Neural cell (in vitro differentiated cells): ENCODE results near the gene IRF1. TPM values are rescaled to one million over a fixed set of nuclear protein-coding genes. Genes with fewer than 3 reads are reported as not detected.

Experiments used
- H2AFZ ChIP-seq: fragments of 200-600, 300-800 bp; sonication (generic), shearing (Covaris generic); 2 replicates; pipeline ENCODE4 v1.6.0; 2014; ENCODE audit warnings: low read depth, mild to moderate bottlenecking, antibody characterized with exemption, low read length, moderate library complexity
- H3F3A ChIP-seq: fragments of 200-600 bp; shearing (Covaris generic); 2 replicates; pipeline ENCODE4 v1.6.1; 2016; ENCODE audit warnings: mild to moderate bottlenecking, moderate library complexity, mixed read lengths, antibody characterized with exemption, low read length; ENCODE audit not compliant: insufficient read depth, poor library complexity, severe bottlenecking
- H3K27ac ChIP-seq: fragments of 200-600, 300-800 bp; sonication (generic), shearing (Covaris generic); 2 replicates; pipeline ENCODE4 v1.5.1; 2014; ENCODE audit warnings: mild to moderate bottlenecking, low read length, moderate library complexity
- H3K27me3 ChIP-seq: fragments of 300-800, 200-600 bp; sonication (generic), shearing (Covaris generic); 2 replicates; pipeline ENCODE4 v1.6.0; 2014; ENCODE audit warnings: mild to moderate bottlenecking, low read depth, low read length, moderate library complexity; ENCODE audit not compliant: insufficient read depth
- H3K36me3 ChIP-seq: fragments of 300-800, 200-600 bp; sonication (generic), shearing (Covaris generic); 2 replicates; pipeline ENCODE4 v1.5.1; 2014; ENCODE audit warnings: mild to moderate bottlenecking, antibody characterized with exemption, low read length, moderate library complexity; ENCODE audit not compliant: insufficient read depth
- H3K4me2 ChIP-seq: fragments of 300-800, 200-600 bp; sonication (generic), shearing (Covaris generic); 2 replicates; pipeline ENCODE4 v1.6.0; 2014; ENCODE audit warnings: mild to moderate bottlenecking, low read length
- H3K4me3 ChIP-seq: fragments of 300-800, 200-600 bp; sonication (generic), shearing (Covaris generic); 2 replicates; pipeline ENCODE4 v1.5.1; 2014; ENCODE audit warnings: mild to moderate bottlenecking, low read length, moderate library complexity
- H3K79me2 ChIP-seq: fragments of 200-600 bp; shearing (Covaris generic); replicated peaks from 2 replicates; pipeline ENCODE4 v1.6.0; 2014; ENCODE audit warnings: mild to moderate bottlenecking, low read length, moderate library complexity; ENCODE audit not compliant: insufficient read depth
- H3K9ac ChIP-seq: fragments of 300-800, 200-600 bp; sonication (generic), shearing (Covaris generic); 2 replicates; pipeline ENCODE4 v1.6.1; 2016; ENCODE audit warnings: mild to moderate bottlenecking, low read length, mixed read lengths
- H3K9me2 ChIP-seq: fragments of 200-600 bp; shearing (Covaris generic); 2 replicates; pipeline ENCODE4 v1.6.1; 2016; ENCODE audit warnings: mild to moderate bottlenecking, low read length, mixed read lengths; ENCODE audit not compliant: insufficient read depth
- H3K9me3 ChIP-seq: fragments of 200-600, 300-800 bp; sonication (generic), shearing (Covaris generic); 2 replicates; pipeline ENCODE4 v1.6.1; 2016; ENCODE audit warnings: mild to moderate bottlenecking, mixed run types, low read length, moderate library complexity, mixed read lengths
- H4K20me1 ChIP-seq: fragments of 200-600 bp; shearing (Covaris generic); 2 replicates; pipeline ENCODE4 v1.6.1; 2016; ENCODE audit warnings: mild to moderate bottlenecking, mixed run types; ENCODE audit not compliant: insufficient read depth
- CTCF ChIP-seq: fragments of 450-650 bp; IDR thresholded peaks from 2 replicates; pipeline ENCODE4 v1.5.1; 2014; ENCODE audit warnings: antibody characterized with exemption, mild to moderate bottlenecking, moderate library complexity; ENCODE audit not compliant: poor library complexity, severe bottlenecking
- EP300 ChIP-seq: fragments of 450-650 bp; conservative IDR thresholded peaks from 2 replicates; pipeline ENCODE4 v1.6.1; 2014; ENCODE audit warnings: antibody characterized with exemption, mild to moderate bottlenecking, moderate library complexity; ENCODE audit not compliant: poor library complexity, severe bottlenecking
- EZH2 ChIP-seq: fragments of 200-600, 300-800 bp; shearing (Covaris generic), sonication (generic); IDR thresholded peaks from 2 replicates; pipeline ENCODE4 v1.6.1; 2014; ENCODE audit warnings: antibody characterized with exemption, low read length, borderline replicate concordance, mild to moderate bottlenecking; ENCODE audit not compliant: insufficient read depth, poor library complexity, severe bottlenecking
- MXI1 ChIP-seq: fragments of 450-650 bp; conservative IDR thresholded peaks from 2 replicates; pipeline ENCODE4 v1.6.1; 2014; ENCODE audit warnings: antibody characterized with exemption, mild to moderate bottlenecking; ENCODE audit not compliant: poor library complexity, severe bottlenecking
- POLR2AphosphoS5 ChIP-seq: IDR thresholded peaks from 2 replicates; pipeline ENCODE4 v1.6.1; 2012
- RAD21 ChIP-seq: fragments of 450-650 bp; conservative IDR thresholded peaks from 2 replicates; pipeline ENCODE4 v1.6.1; 2014; ENCODE audit warnings: antibody characterized with exemption, mild to moderate bottlenecking, moderate library complexity
- REST ChIP-seq: IDR thresholded peaks from 2 replicates; pipeline ENCODE4 v1.6.1; 2012; ENCODE audit warnings: borderline replicate concordance
- SMC3 ChIP-seq: fragments of 450-650 bp; conservative IDR thresholded peaks from 2 replicates; pipeline ENCODE4 v1.6.1; 2014; ENCODE audit warnings: antibody characterized with exemption, mild to moderate bottlenecking, moderate library complexity; ENCODE audit not compliant: poor library complexity
- TAF1 ChIP-seq: IDR thresholded peaks from 2 replicates; pipeline ENCODE4 v1.6.1; 2012; ENCODE audit warnings: low read depth
- polyA plus RNA-seq: library from polyadenylated mRNA; depleted of rRNA; stranded (reverse); fragments of >200 nt; gene quantifications from 2 replicates; pipeline ENCODE4 v1.2.3, GENCODE V29; 2014

The IRF1 gene
- polyA plus RNA-seq, 1 donor from 2014 or later, result 0.67 TPM

GRCh38 chr5:132497488-132497997 is 7.0 kb upstream of the IRF1 start:
- Histone ChIP-seq H3K4me3 (no peak overlapping the region), H2AFZ (no peak overlapping the region), H3K79me2 (no peaks in the 10 kb centered on the region), H3K27ac (no peak overlapping the region), H4K20me1 (no peaks in the 10 kb centered on the region), H3K9ac (no peak overlapping the region), H3K9me3 (no peaks in the 10 kb centered on the region), H3F3A (no peaks in the 10 kb centered on the region), H3K27me3 (peaks cover 49% of the 10 kb centered on the region), H3K36me3 (no peaks in the 10 kb centered on the region), H3K4me2 (no peak overlapping the region), H3K9me2 (no peaks in the 10 kb centered on the region)
- TF ChIP-seq TAF1 (no peak), SMC3 (no peak), REST (no peak), CTCF (no peak), MXI1 (no peak), EZH2 (no peak), RAD21 (no peak), POLR2AphosphoS5 (no peak), EP300 (no peak)

- Histone ChIP-seq H3K27ac (no peak overlapping the region), H4K20me1 (no peaks in the 10 kb centered on the region), H3K9me3 (no peaks in the 10 kb centered on the region), H3F3A (no peaks in the 10 kb centered on the region), H3K4me2 (peak overlapping the region; percentile 24), H2AFZ (no peak overlapping the region), H3K9me2 (no peaks in the 10 kb centered on the region), H3K4me3 (peak overlapping the region; percentile 63), H3K27me3 (peaks cover 56% of the 10 kb centered on the region), H3K9ac (no peak overlapping the region), H3K36me3 (no peaks in the 10 kb centered on the region), H3K79me2 (no peaks in the 10 kb centered on the region)
- no peak for TF ChIP-seq REST
- no peak for TF ChIP-seq MXI1
- no peak for TF ChIP-seq SMC3
- TF ChIP-seq RAD21, result no peak
- TF ChIP-seq EZH2, result no peak
- no peak for TF ChIP-seq TAF1
- TF ChIP-seq POLR2AphosphoS5, result no peak
- TF ChIP-seq CTCF, result no peak
- no peak for TF ChIP-seq EP300
Measured at GRCh38 chr5:132496631-132497487, 6.3 kb upstream of the IRF1 start.
